HG03139 (cell line): Measurements from ENCODE around the gene NSMCE1.

ENCODE experiments used
- ATAC-seq: cut with Tn5 transposase; IDR thresholded peaks from one replicate; pipeline ENCODE4 v1.9.1; 2021; ENCODE audit not compliant: unreplicated experiment

The NSMCE1 gene

DNA sequence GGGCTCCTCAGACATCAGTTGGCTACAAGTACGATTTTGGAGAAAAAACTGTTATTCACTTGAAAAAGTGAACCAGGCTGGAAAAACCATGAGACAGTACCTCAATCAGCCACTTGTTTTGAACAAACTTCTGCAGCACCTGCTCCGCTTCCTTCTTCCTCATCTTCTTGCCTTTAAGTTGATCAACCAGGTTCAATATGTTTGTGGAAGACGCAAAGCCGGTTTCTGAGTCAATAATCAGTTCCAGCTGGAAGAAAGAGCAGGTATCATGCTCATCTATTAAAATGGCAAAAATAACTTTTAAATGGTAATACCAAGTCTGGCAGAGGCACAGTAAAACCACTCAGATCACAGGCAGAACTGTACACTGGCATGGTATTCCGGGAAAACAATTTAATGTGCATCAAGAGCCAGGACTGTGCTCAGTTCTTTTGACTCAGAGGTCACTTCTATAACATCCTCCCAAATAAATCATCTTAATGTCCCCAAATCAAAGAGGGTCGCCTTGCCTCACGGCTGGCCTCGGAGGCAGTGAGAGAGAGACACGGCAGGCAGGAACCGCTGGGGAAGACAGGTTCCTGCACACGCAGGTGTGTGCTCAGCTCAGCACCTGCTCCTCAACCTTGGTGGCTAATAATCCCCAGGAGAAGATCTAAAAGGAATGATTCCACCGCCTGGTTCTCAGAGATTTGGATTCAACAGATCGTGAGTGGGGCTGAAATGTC lies 35.5 kb downstream of the NSMCE1 start:
- ATAC-seq, result no peak

DNA sequence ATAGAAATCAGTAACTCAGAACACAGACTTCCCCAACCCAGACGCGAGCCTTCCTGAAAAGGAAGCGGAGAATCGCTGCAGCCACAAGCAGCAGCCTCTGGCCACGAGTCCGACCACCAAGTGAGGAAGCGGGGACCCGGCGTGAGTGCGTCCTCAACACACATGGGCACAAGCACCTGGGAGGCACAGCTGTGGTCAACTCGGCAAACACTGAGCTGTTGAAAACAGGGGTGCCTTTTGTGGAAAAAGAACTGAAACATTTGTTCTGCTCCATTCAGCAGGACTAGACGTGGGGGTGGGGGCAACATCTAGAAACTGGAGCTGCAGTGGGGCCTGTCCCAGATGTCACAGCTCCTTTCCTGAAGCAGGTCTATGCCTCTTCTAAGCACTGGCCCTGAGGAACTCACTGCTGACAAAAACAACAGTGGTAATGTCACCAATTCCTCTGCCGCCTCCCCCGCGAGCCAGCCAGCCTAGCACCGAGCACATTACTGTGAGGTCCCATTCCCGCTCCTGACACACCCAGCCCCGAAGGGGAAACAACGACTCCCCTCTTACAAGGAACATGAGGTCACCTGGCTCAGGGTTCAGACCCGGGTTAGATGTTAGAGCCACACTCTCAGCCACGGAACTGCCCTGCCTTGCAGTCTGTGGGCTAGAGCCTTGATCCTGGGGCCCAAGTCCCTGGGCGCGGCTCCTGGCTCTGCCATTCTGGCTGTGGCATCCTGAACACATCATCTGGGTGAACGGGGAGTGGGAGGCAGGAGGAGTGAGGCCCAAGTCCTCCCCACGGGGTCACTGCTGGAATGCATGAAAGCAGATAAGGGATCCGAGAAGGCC lies 36.3 kb downstream of the NSMCE1 start:
- ATAC-seq, result peak; percentile 41

- no peak for ATAC-seq
Measured at GRCh38 chr16:27231692-27232060, 36.9 kb downstream of the NSMCE1 start.

DNA sequence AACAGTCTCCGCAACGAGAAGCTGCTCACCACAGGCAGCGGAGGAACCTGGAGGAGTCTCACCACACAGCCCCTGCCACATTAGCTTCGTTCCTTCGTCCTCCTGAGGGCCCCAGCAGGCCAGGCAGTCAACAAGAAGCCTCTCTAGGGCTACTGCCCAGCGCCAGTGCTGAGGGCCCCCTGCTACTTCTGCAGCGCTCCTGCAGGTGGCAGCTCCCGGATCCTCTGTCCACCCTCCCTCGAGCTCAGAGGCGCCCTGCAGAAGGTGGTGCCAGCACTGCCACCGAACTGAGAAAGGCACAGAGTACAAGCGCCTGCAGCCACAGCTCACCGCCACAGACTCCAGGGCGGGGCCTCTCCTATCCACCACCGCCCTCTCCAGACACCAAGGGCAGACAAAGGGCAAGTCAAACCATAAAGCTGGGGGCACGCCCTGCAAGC lies 38.0 kb downstream of the NSMCE1 start:
- no peak for ATAC-seq

DNA sequence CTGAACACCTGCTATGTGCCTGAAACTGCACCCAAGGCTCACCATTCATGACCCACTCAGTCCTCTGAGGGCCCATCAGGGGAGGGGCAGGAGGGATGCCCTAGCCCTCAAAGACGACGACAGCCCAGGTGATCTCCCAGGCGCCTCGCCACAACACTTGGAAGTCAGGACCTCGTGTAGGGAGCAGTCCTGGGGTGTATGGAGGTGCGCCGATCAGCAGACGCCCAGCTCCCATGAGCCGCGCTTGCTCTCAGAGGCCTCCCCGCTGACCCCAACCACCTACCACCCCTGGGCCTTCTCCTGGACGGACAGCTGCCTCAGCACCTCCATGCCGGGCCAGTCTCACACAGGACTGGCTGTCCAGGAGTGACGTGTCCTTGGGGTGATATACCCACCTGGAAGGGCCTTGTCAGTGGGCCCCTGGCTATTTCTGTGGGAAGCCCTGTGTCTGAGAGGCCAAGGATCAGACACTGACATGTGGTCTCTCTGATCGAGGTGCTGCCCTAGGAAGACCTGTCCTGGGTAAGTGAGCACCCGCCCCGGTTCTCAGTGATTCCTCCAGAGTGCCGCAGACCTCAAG lies 38.6 kb downstream of the NSMCE1 start:
- no peak for ATAC-seq

- no peak for ATAC-seq
Measured at GRCh38 chr16:27228621-27229501, 39.7 kb downstream of the NSMCE1 start.

- no peak for ATAC-seq
Measured at GRCh38 chr16:27228045-27228444, 40.5 kb downstream of the NSMCE1 start.

- ATAC-seq, result no peak
Measured at GRCh38 chr16:27226976-27227705, 41.4 kb downstream of the NSMCE1 start.

DNA sequence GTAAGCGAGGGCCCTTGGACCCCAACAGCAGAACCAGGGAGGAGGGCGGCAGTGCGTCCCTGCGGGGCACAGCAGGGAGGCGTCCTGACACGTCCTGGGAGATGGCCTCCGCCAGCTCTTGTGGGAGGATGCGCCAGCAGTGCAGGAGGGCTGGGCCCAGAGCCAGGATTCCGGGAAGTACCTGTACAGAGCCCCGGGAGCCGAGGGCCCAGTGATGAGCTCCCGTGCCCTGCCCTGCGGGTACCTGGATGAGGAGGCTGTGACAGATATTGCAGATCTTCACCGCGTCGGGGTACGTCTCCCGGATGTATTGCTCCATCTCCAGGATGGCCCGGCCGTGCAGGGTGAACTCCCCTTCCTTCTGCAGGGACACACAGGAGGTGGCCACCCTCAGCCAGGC lies 42.1 kb downstream of the NSMCE1 start:
- ATAC-seq, result no peak

DNA sequence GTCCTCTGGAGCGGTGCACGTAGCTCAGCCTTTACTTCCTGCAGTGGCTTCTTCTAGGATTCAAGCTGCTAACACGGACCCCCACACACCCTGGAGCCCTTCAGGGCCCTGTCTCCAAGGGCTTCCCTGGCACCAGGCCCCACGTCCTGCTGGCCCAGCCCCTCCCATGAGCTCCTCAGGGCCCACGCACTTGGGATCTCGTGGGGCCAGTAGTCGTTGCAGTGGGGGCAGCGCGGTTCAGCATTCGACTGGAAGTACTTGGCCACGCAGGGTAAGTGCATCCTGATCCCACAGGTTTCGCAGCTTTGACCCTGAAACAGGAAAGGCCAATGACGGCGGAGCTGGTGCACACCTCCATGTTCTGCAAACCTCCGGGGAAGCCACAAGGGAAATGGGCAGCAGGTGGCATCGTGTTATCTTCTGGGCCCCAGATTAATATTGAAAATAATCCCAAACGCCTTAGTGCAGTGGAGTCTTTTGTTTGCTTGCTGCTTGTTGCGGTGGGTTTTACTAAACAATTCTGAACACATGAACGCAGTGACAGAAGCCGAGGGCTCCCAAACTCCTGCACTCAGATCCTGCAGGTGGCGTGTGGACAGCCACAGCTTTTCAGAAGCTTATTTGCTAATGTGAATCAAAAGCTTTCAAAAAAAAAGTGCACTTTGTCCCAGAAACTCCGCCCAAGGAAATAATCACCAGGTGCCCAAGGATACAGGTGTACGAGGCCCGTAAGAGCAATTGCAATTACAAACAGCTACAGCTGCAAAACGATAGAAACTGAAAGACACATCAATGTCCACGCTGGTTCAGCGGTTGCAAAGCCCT lies 42.8 kb downstream of the NSMCE1 start:
- ATAC-seq, result no peak

DNA sequence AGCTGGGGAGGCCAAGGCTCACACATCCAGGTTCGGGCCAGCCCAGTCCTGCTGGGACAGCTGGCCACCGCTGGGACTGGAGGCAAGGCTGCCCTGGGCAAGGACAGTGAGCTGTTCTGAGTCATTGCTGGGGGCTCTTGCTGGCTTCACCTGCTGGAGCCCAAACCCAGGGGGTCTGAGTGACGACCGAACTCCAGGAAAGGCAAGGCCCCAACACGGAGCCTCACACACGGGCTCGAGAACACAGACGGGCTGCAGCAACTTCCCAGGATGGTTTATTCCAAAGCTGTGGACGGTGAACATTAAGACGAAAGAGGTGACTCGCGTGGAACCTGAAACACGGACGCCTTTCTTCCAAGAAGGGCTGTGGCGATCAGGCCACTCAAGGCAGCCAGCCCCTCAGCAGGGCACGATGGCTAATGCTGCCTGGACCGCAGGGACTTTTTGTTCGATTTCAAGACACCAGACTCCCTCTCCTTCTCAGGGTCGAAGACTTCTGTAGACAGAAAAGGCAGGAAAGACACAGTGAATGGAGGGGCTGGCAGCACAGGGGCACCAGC lies 43.8 kb downstream of the NSMCE1 start:
- ATAC-seq, result no peak

- no peak for ATAC-seq
Measured at GRCh38 chr16:27224271-27224737, 44.3 kb downstream of the NSMCE1 start.

DNA sequence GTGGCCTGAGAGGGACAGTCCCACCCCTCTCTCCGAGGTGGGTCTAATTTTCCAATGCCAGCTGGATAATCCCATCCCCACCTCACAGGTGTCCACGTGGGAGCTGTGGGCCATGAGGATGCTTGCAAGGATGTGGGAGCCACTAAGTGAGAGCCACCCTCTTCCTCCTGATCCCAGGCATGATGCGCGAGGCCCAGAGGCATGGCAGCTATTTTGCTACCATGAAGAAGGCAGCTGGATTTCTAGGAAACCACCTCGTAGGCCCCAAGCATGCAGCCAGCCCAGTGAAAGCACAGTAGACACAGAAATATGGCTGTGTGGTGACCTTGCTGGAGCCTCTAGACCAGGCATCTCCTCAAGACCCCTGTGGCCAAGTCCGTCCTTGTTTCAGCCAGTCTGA lies 44.9 kb downstream of the NSMCE1 start:
- ATAC-seq, result no peak

GRCh38 chr16:27223226-27223610 lies 45.4 kb downstream of the NSMCE1 start:
- no peak for ATAC-seq

DNA sequence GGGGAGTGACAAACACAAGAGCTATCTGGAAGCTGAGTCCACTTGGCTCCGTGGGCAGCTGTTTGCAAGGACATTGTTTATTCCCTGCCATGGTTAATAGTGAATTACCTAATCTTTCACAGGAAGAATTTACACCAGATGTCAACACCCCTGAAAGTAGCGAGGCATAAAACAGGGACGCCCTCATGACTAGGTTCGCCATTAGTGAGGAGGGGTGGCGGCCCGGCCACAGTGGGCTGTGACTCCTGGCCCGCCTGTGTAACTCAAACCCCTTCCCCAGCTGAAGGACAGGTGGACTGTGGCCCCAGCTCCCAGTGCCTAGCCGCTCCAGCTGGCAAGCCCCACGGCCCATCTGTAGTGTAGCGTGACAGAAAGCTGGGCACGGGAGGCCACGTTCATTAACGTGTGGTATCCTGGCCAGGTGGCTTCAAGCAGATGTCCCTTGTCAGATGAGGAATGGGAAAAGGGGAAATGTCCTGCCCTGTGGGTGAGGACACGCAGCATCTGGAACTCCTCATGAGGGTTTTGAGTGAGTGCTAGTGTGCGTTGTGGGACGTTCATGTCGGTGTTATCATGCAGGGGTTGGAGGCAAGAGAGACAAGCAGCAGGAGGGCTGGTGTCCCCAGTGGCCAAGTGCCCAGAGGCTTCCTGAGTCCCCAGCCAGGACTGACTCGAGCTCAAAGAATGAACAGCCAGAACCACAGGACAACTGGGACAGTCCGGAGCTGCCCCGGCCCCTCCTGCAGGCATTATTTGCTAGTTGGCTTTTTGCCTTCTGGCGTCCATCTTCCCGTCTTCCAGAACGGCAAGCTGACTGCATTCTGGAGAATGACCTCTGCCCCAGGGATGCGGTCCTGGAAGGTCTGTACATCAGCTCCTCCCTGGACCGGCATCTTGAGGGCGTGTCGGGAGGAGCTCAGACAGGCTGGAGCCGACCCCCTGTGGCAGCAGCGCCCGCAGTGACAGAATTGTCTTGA lies 46.0 kb downstream of the NSMCE1 start:
- ATAC-seq, result no peak

GRCh38 chr16:27221576-27222248 lies 46.9 kb downstream of the NSMCE1 start:
- no peak for ATAC-seq

GRCh38 chr16:27220991-27221390 lies 47.6 kb downstream of the NSMCE1 start:
- no peak for ATAC-seq
